Measurements from ENCODE around the gene ADAMTSL2.

Gene ADAMTSL2

DNA sequence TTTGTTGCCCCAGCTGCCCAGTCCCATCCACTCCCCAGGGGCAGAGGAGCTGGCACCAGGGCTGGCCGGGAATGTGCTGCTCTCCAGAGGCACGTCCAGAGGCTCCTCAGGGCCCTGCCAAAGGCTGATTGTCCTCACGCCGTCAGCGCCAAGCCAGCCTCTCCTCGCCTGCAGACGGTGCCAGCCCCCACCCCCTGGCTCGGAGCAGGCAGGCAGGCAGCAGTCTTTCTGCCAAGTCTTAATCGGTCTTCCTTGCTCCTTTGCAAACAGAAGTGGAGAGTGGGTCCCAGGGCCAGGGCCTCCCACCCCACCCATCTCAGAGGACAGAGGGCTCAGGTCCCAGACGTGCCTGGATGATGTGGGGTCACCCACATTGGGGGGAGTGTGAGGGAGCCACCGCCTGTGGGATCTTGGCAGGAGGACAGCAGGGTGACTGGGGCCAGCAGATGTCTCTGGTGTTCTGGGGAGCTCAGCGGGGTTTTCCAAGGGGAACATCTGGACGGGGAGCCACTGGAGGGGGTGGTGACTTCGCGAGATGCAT is 38.4 kb downstream of the ADAMTSL2 start:
- FAIRE-seq = no peak
- no peak for DNase-seq (ENCODE audit: low spot score)

GRCh38 chr9:133573791-133574515 is 39.4 kb downstream of the ADAMTSL2 start:
- no peak for FAIRE-seq

DNA sequence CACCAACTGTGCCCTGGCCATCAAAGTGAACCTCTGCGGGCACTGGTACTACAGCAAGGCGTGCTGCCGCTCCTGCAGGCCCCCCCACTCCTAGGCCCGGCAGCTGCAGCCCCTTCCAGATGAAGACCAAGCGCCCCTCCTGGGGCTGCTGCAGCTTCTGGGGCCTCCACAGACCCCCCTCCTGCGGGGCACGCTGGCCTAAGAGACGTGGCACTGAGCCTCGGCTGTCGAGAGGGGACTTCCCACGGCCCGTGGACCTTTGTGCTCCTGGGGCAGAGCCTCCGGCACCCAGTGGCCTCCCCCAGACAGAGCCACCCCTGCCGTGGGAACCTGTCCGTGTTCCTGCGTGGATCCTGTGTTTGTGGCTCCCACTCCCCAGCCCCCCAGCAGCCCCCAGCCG is 40.3 kb downstream of the ADAMTSL2 start:
- DNase-seq (ENCODE audit: low spot score) (no peak), FAIRE-seq (no peak)

More at GRCh38 chr9:133573791-133574515, 39.4 kb downstream of the ADAMTSL2 start:
- DNase-seq (ENCODE audit: low spot score) = no peak

GRCh38 chr9:133575186-133576030 is 40.9 kb downstream of the ADAMTSL2 start:
- FAIRE-seq (no peak), DNase-seq (ENCODE audit: low spot score) (no peak)

DNA sequence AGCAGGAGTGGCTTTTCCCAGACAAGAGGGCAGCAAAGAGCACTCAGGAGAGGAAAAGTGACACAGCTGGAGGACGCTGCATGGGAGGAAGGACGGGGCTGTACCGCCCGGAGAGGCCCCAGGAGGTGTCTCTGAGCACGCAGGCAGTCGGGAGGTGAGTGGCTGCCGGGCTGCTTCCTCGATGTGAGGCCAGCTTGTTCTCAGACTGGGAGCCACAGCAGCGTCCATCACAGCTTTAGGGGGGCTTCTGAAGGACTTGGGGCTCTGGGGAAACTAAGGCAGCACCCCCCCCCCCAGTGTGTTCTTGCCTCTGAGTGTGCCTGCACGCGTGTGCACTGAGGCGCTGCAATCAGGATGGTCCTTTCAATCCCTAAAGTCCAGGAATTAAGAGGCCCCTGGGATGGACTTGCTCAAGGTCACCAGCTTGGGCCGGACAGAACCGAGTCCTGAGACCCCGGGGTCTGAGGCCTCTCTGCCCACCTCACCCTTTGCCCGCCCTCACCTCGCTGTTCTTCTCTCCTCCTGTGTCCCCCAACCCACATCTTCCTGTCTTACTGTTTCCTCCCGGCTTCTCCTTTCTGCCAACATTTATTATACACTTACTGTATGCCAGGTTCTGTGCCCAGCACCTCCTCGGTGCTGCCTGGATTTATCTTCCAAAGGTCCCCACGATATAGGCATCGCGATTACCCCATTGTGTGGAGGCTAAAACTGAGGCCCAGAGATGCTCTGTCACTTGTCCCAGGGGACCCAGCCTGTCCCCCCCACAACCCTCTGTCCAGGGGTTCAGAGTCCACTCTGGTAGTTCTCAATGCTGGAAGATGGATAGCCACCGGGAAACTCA is 41.7 kb downstream of the ADAMTSL2 start:
- FAIRE-seq (no peak), DNase-seq (ENCODE audit: low spot score) (no peak)

- DNase-seq (ENCODE audit: low spot score) (peak; percentile 27), FAIRE-seq (no peak)
Observed at GRCh38 chr9:133576875-133577736, 42.6 kb downstream of the ADAMTSL2 start.

DNA sequence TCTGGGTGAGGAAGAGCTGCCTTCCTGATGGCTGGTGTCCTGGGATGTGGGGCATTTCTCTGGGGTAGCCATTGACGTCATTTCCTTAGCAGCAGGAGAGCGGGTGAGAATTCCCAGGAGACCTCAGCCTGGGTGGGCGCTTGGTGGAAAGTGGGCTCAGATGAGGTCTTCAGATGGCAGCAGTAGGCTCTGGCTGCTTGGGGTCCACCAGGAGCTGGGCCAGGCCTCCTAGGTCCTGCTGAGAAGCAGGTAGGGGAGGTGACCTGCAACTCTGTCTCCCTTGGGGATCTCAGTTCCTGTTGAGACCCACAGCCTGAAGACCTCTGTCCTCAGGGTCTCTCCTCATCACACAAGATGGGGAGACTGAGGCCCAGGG is 43.2 kb downstream of the ADAMTSL2 start:
- DNase-seq (ENCODE audit: low spot score) (no peak), FAIRE-seq (no peak)

- DNase-seq (ENCODE audit: low spot score) (no peak), FAIRE-seq (no peak)
Observed at GRCh38 chr9:133578524-133579441, 44.3 kb downstream of the ADAMTSL2 start.

DNA sequence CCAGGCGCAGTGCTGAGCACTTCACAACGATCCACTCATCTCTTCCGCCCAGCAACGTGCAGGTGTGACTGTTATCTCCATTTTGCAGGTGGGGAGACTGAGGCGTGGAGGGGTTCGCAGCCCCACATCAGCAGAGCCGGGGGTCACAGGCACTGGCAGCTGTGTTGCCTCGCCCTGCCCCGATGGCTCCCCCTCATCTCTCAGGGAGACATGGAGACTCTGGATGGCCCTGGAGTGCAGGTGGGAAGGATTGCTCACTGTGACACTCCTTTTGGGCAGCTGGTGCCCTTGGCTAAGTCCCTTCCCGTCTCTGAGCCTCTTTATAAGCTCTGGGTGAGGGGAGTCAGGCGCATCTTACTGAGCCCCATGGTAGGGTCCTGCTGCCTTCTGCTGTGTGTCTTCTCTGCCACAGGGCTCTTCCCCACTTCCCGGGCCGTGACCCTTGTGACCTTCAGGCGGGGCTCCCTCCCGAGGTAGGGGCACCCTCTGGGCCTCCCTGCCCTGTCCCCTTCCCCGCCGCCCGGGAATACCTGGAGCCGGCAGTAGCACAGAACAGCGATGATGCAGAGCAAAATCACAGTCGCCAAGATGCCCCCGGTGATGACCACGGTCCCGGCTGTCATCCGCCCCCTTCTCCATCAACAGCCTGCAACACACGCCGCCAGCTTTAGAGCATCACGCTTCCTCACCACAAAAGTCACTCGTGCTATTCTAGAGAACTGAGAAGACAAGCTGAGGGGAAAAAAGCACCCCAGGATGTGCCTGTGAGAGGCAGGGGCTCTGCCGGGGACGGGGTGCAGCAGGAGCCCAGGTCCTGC is 45.3 kb downstream of the ADAMTSL2 start:
- DNase-seq (ENCODE audit: low spot score) (no peak), FAIRE-seq (no peak)

- DNase-seq (ENCODE audit: low spot score) (no peak), FAIRE-seq (no peak)
Observed at GRCh38 chr9:133580419-133580738, 45.9 kb downstream of the ADAMTSL2 start.

- FAIRE-seq (no peak), DNase-seq (ENCODE audit: low spot score) (no peak)
Observed at GRCh38 chr9:133581011-133581410, 46.5 kb downstream of the ADAMTSL2 start.

GRCh38 chr9:133581513-133582343 is 47.2 kb downstream of the ADAMTSL2 start:
- FAIRE-seq (no peak), DNase-seq (ENCODE audit: low spot score) (no peak)

DNA sequence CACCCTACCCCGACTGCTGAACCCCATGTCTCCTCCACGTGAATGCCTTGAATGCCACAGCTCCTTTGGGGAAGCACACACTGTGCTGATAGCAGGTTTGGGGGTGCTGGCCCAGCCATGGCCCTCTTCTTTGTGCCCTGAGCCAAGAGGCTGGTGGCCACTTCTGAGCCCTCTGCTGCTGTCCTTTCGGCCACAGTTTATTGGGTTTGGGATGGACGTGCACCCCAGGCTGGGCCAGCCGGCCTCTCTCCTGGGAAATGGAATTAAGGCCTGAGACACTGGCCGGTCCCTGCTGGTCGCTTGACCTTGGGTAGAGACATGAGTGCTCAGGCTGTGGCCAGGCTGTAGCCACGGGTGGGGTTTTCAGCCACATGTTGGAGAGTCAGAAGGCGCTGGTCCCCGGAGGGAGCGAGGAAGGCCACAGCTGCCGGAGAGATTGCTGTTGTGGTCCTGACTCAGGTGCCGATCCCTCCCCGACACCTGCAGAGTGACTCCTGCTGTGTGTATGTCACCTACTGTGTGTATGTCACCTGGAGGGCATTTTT is 48.1 kb downstream of the ADAMTSL2 start:
- DNase-seq (ENCODE audit: low spot score) (no peak), FAIRE-seq (peak; percentile 37)

DNA sequence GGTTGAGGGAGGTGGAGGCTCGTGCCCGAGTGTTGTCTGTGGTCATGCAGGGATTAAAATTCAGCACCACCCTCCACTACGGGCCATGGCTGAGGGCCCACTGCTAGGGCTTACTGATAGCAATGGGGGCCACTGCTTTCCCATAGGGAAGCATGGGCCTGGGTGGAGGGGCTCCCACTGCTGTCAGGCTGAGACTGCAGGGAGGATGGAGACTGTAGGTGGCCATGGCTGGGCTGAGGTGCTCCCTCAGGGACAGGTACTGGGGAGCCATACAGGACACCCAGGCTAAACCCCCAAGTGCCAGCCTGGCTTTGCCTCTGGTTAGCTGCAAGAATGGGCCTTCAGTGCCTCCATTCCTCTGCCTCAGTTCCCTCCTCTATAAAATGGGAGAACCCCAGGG is 48.6 kb downstream of the ADAMTSL2 start:
- FAIRE-seq (no peak), DNase-seq (ENCODE audit: low spot score) (no peak)

- FAIRE-seq (no peak), DNase-seq (ENCODE audit: low spot score) (no peak)
Observed at GRCh38 chr9:133583586-133583985, 49.1 kb downstream of the ADAMTSL2 start.

- no peak for DNase-seq (ENCODE audit: low spot score)
Observed at GRCh38 chr9:133584167-133584558, 49.7 kb downstream of the ADAMTSL2 start.

More at GRCh38 chr9:133584167-133584558, 49.7 kb downstream of the ADAMTSL2 start:
- no peak for FAIRE-seq

Data from urothelium cell line (cell line).